Panc1 (cell line): ENCODE measurements around the gene CLK2.

Experiments
- CTCF ChIP-seq: fragments of 450-650 bp; IDR thresholded peaks from 2 replicates; pipeline ENCODE4 v1.5.1; 2017; ENCODE audit warnings: mild to moderate bottlenecking
- POLR2AphosphoS5 ChIP-seq: IDR thresholded peaks from 2 replicates; pipeline ENCODE4 v1.6.1; 2012; ENCODE audit warnings: mild to moderate bottlenecking, low read depth, low read length, moderate library complexity
- REST ChIP-seq, 2 experiments: IDR thresholded peaks; 2 replicates each; pipeline ENCODE4 v1.6.1; 2011 to 2012; ENCODE audit warnings: low read depth in 2 of 2, control low read depth in 1 of 2, low read length in 1 of 2, mild to moderate bottlenecking in 1 of 2, moderate library complexity in 1 of 2; ENCODE audit not compliant: insufficient read depth in 1 of 2
- TCF7L2 ChIP-seq: IDR thresholded peaks from 2 replicates; pipeline ENCODE4 v1.6.1; 2011; ENCODE audit warnings: mild to moderate bottlenecking, low read depth, low read length, inconsistent platforms

GRCh38 chr1:155223047-155223446, 50.3 kb downstream of the CLK2 start:
- TF ChIP-seq CTCF = no peak
- TF ChIP-seq TCF7L2 = no peak
- TF ChIP-seq POLR2AphosphoS5 = no peak
- no peak for TF ChIP-seq REST (IDR thresholded peaks at IDR 0.05; ENCODE audit: insufficient read depth in 1 of 2, low read depth in 2 of 2, low read length in 1 of 2)
